IMR-90 (cell line): ENCODE measurements around the gene GCK. TPM values are rescaled to one million over a fixed set of nuclear protein-coding genes. Genes with fewer than 3 reads are reported as not detected.

Experiments
- ATAC-seq: fragments of 200-7000 bp; cut with Tn5 transposase; 2 replicates; pipeline ENCODE4 v1.9.1; 2020; ENCODE audit warnings: low read depth, mild to moderate bottlenecking, moderate library complexity
- BruUV-seq: library from RNA; stranded (reverse); fragments of 400-500 nt; replicated peaks from 2 replicates; lab custom pipeline; 2021; lab: Mats Ljungman, UMichigan
- CTCF ChIA-PET: fragments of 300-600 bp; formaldehyde crosslinking; extraction: SDS; loops from one replicate; lab custom pipeline; 2021; ENCODE audit warnings: antibody characterized with exemption; lab: Yijun Ruan, JAX
- POLR2A ChIA-PET: fragments of 300-600 bp; sonication (Branson Sonifier 250); formaldehyde crosslinking; loops from one replicate; lab custom pipeline; 2022; ENCODE audit warnings: antibody characterized with exemption; ENCODE audit not compliant: unreplicated experiment; lab: Charles Lee
- DNase-seq: peaks from one replicate; pipeline ENCODE4 v3.0.0; 2013
- H2AFZ ChIP-seq: replicated peaks from 2 replicates; pipeline ENCODE3; 2013; ENCODE audit warnings: low read length, mild to moderate bottlenecking; ENCODE audit not compliant: poor library complexity
- H2AK5ac ChIP-seq: 2 replicates; pipeline ENCODE4 v1.6.1; 2013; ENCODE audit warnings: low read depth, low read length, inconsistent platforms
- H2AK9ac ChIP-seq: replicated peaks from 2 replicates; pipeline ENCODE3; 2013; ENCODE audit warnings: mild to moderate bottlenecking, low read depth, low read length, moderate library complexity; ENCODE audit not compliant: poor library complexity
- H2BK120ac ChIP-seq: 2 replicates; pipeline ENCODE4 v1.6.1; 2013; ENCODE audit warnings: low read depth, low read length, inconsistent platforms
- H2BK15ac ChIP-seq: 3 replicates; pipeline ENCODE4 v1.6.1; 2013; ENCODE audit warnings: low read depth, low read length, inconsistent platforms
- H2BK20ac ChIP-seq: 2 replicates; pipeline ENCODE4 v1.6.1; 2013; ENCODE audit warnings: low read depth, mild to moderate bottlenecking, inconsistent platforms, low read length, moderate library complexity
- H2BK5ac ChIP-seq: 2 replicates; pipeline ENCODE4 v1.6.1; 2013; ENCODE audit warnings: mild to moderate bottlenecking, low read depth, low read length, inconsistent platforms; ENCODE audit not compliant: poor library complexity, severe bottlenecking
- H3K14ac ChIP-seq: replicated peaks from 2 replicates; pipeline ENCODE4 v1.6.1; 2013; ENCODE audit warnings: low read depth, low read length, inconsistent platforms
- H3K18ac ChIP-seq: 2 replicates; pipeline ENCODE4 v1.6.1; 2013; ENCODE audit warnings: low read depth, low read length, control low read depth
- H3K23ac ChIP-seq: 2 replicates; pipeline ENCODE4 v1.6.1; 2013; ENCODE audit warnings: low read depth, low read length, inconsistent platforms
- H3K27ac ChIP-seq: 2 replicates; pipeline ENCODE4 v1.5.1; 2013; ENCODE audit warnings: mild to moderate bottlenecking, control low read depth, low read length; ENCODE audit not compliant: insufficient read depth
- H3K27me3 ChIP-seq: 2 replicates; pipeline ENCODE4 v1.6.1; 2013; ENCODE audit warnings: low read length; ENCODE audit not compliant: control insufficient read depth, insufficient read depth
- H3K36me3 ChIP-seq: 2 replicates; pipeline ENCODE4 v1.6.1; 2013; ENCODE audit warnings: low read length, mixed read lengths; ENCODE audit not compliant: control insufficient read depth, insufficient read depth
- H3K4ac ChIP-seq: 2 replicates; pipeline ENCODE4 v1.6.1; 2013; ENCODE audit warnings: low read depth, low read length, inconsistent platforms
- H3K4me1 ChIP-seq: 2 replicates; pipeline ENCODE4 v1.6.1; 2013; ENCODE audit warnings: low read length, mixed read lengths; ENCODE audit not compliant: control insufficient read depth, insufficient read depth
- H3K4me2 ChIP-seq: 2 replicates; pipeline ENCODE4 v1.6.1; 2013; ENCODE audit warnings: low read depth, mild to moderate bottlenecking, control low read depth, low read length, moderate library complexity
- H3K4me3 ChIP-seq: 2 replicates; pipeline ENCODE4 v1.5.1; 2013; ENCODE audit warnings: low read depth, mild to moderate bottlenecking, control low read depth, low read length, moderate library complexity; ENCODE audit not compliant: insufficient read depth
- H3K56ac ChIP-seq: 2 replicates; pipeline ENCODE4 v1.6.1; 2013; ENCODE audit warnings: low read length, inconsistent platforms; ENCODE audit not compliant: insufficient read depth; ENCODE audit errors: extremely low read depth
- H3K79me1 ChIP-seq, 2 experiments: 2 replicates each; pipeline ENCODE4 v1.6.1; 2013; ENCODE audit warnings: low read length in 2 of 2, inconsistent platforms in 1 of 2, low read depth in 1 of 2
- H3K9ac ChIP-seq: 2 replicates; pipeline ENCODE4 v1.6.1; 2013; ENCODE audit warnings: low read depth, low read length, control low read depth
- H3K9me1 ChIP-seq: 2 replicates; pipeline ENCODE4 v1.6.1; 2013; ENCODE audit warnings: low read length, inconsistent platforms; ENCODE audit not compliant: insufficient read depth
- H3K9me3 ChIP-seq: 2 replicates; pipeline ENCODE4 v1.6.1; 2013; ENCODE audit warnings: low read length; ENCODE audit not compliant: control insufficient read depth, insufficient read depth
- H4K20me1 ChIP-seq: 2 replicates; pipeline ENCODE4 v1.6.1; 2013; ENCODE audit warnings: low read length, inconsistent platforms; ENCODE audit not compliant: insufficient read depth
- H4K5ac ChIP-seq: 2 replicates; pipeline ENCODE4 v1.6.1; 2013; ENCODE audit warnings: mild to moderate bottlenecking, low read depth, low read length, control low read depth
- H4K8ac ChIP-seq, 2 experiments: 2 replicates each; pipeline ENCODE4 v1.6.1; 2013; ENCODE audit warnings: low read depth in 2 of 2, low read length in 2 of 2, control low read depth in 1 of 2, inconsistent platforms in 1 of 2
- H4K91ac ChIP-seq: 2 replicates; pipeline ENCODE4 v1.6.1; 2013; ENCODE audit warnings: low read depth, low read length, inconsistent platforms; ENCODE audit not compliant: insufficient read depth
- CEBPB ChIP-seq: IDR thresholded peaks from 2 replicates; pipeline ENCODE4 v1.6.1; 2012; ENCODE audit warnings: low read depth, low read length, improper control_type of control experiment
- FOS ChIP-seq: fragments of 150-350 bp; IDR thresholded peaks from 2 replicates; pipeline ENCODE4 v1.6.1; 2016; ENCODE audit warnings: low read depth, low read length
- MAFK ChIP-seq: IDR thresholded peaks from 2 replicates; pipeline ENCODE4 v1.6.1; 2012; ENCODE audit warnings: low read depth, low read length, improper control_type of control experiment
- MAZ ChIP-seq: IDR thresholded peaks from 2 replicates; pipeline ENCODE4 v1.6.1; 2012; ENCODE audit warnings: low read depth, mild to moderate bottlenecking, low read length, improper control_type of control experiment, moderate library complexity, borderline replicate concordance
- MXI1 ChIP-seq: IDR thresholded peaks from 2 replicates; pipeline ENCODE4 v1.6.1; 2012; ENCODE audit warnings: low read depth, mild to moderate bottlenecking, low read length, moderate library complexity, borderline replicate concordance
- NFE2L2 ChIP-seq: fragments of 150-350 bp; IDR thresholded peaks from 2 replicates; pipeline ENCODE4 v1.6.1; 2016; ENCODE audit warnings: low read depth, mild to moderate bottlenecking, low read length
- POLR2A ChIP-seq: IDR thresholded peaks from 2 replicates; pipeline ENCODE4 v1.6.1; 2012; ENCODE audit warnings: mild to moderate bottlenecking, low read depth, low read length
- WGBS, 2 experiments: methylation state at CpG; one replicate each; pipeline versions ENCODE4 v1.1.5 to v1.1.7; 2013; ENCODE audit warnings: missing lambda C conversion rate in 2 of 2; ENCODE audit not compliant: insufficient read length in 1 of 2; ENCODE audit errors: extremely low coverage in 2 of 2; 5-methylcytosine and 5-hydroxymethylcytosine counted together
- dilution Hi-C: fragments of 300-500 bp; cut with HindIII; formaldehyde crosslinking; loops from one replicate; pipeline ENCODE4 v1.14.3; 2018; ENCODE audit warnings: low sequenced_read_pairs; ENCODE audit not compliant: unreplicated experiment
- in situ Hi-C: fragments of 300-500 bp; cut with MboI; formaldehyde crosslinking; loops from 3 replicates; pipeline ENCODE4 v1.14.3; 2019; ENCODE audit warnings: low sequenced_read_pairs, inconsistent platforms, mixed read lengths
- intact Hi-C: fragments of 100-400 bp; cut with micrococcal nuclease; formaldehyde crosslinking; loops from 2 replicates; pipeline ENCODE4 v1.10.0; 2022
- polyA plus RNA-seq, 3 experiments: library from polyadenylated mRNA; depleted of rRNA; stranded (reverse); fragments of >200 nt; gene quantifications; 2 replicates each; pipeline ENCODE4 v1.2.3, GENCODE V29; 2012; ENCODE audit warnings: low replicate concordance in 1 of 3
- total RNA-seq: library from RNA; depleted of rRNA; stranded (reverse); fragments of >200 nt; gene quantifications from 2 replicates; pipeline ENCODE4 v1.2.3, GENCODE V29; 2012

GCK gene
- total and polyA plus RNA-seq, 2 of the 4 experiments (the other 2 are of a cell fraction): 0.14 to 0.18 TPM

- no peak for TF ChIP-seq MAFK
These were observed 81.9 kb downstream of the GCK start (continued) for GRCh38 chr7:44107116-44107960.

DNA sequence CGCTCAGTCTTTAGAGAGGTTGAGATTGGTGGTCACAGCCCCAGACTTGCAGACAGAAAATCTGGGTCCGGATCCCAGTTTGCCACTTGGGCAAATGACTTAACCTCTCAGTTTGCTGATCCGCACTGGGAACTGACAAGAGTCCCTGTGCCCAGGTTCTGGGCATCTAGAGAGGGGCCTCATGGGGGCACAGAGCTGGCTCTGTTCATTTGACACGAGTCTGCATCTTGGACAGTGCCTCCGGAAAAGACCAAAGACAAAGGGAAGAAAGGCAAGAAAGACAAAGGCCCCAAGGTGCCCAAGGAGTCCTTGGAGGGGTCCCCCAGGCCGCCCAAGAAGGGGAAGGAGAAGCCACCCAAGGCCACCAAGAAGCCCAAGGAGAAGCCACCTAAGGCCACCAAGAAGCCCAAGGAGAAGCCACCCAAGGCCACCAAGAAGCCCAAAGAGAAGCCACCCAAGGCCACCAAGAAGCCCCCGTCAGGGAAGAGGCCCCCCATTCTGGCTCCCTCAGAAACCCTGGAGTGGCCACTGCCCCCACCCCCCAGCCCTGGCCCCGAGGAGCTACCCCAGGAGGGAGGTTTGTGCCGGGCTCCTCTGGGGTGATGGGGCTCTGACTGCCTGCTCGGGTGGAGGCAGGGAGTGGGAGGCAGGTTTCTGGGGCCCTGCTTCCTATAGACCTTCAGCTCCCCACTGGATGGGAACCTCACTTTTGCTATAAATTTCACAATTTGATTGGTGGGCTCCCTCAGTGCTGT is 82.8 kb downstream of the GCK start:
- intact Hi-C loops: no loop called here
- Histone ChIP-seq H3K27ac (no peak overlapping the region), H3K79me1 (no peaks in the 10 kb centered on the region; a peak in 1 of 4 replicates), H3K4ac (peak overlapping the region; percentile 80), H2AK5ac (peak overlapping the region; percentile 70; the same call in 1 of the 2 replicates), H3K36me3 (no peaks in the 10 kb centered on the region), H2BK120ac (0 out of 2 replicates have a peak overlapping the region, but pooled peaks have one; percentile 30), H3K56ac (no peak overlapping the region), H3K9me1 (peaks cover 18% of the 10 kb centered on the region), H4K91ac (no peak overlapping the region), H2BK15ac (no peak overlapping the region), H3K27me3 (no peaks in the 10 kb centered on the region), H3K4me2 (no peak overlapping the region), H2BK20ac (no peak overlapping the region), H3K4me1 (peaks cover 19% of the 10 kb centered on the region), H3K9ac (no peak overlapping the region), H3K18ac (no peak overlapping the region; the same call in 1 of the 2 replicates), H3K14ac (0 out of 2 replicates have a peak overlapping the region, but pooled peaks have one; percentile 77), H3K4me3 (no peak overlapping the region), H3K9me3 (no peaks in the 10 kb centered on the region), H4K20me1 (no peaks in the 10 kb centered on the region), H2BK5ac (no peak overlapping the region), H4K5ac (no peak overlapping the region), H3K23ac (no peak overlapping the region), H2AFZ (no peak overlapping the region), H4K8ac (no peak overlapping the region), H2AK9ac (no peak overlapping the region)
- in situ Hi-C loops: no loop called here
- ChIA-PET POLR2A (no interaction called here), CTCF (no interaction called here)
- DNase-seq (no peak), ATAC-seq (no peak)
- 98% methylated on average over 4 of the region's 10 CpGs; no CpG with 5 or more reads in 1 of the 2 experiments for WGBS, 2 experiments
- dilution Hi-C loops: no loop called here
- no peak for TF ChIP-seq NFE2L2
- no peak for TF ChIP-seq MAZ
- no peak for TF ChIP-seq FOS
- no peak for TF ChIP-seq POLR2A
- no peak for TF ChIP-seq CEBPB
- TF ChIP-seq MXI1: no peak
- no TSS peak for BruUV-seq
